Keratinocyte (primary cell): ENCODE results near the gene MREG.

Experiments used
- EZH2 ChIP-seq: IDR thresholded peaks from one replicate; pipeline ENCODE4 v1.6.1; 2012; ENCODE audit warnings: inconsistent platforms, mild to moderate bottlenecking, low read length, moderate library complexity
- TF ChIP-seq, protein P1 (sequence below), 3 experiments: IDR thresholded peaks in 1 of 3; conservative IDR thresholded peaks in 1 of 3; optimal IDR thresholded peaks in 1 of 3; 2 replicates in 2 of 3; 3 replicates in 1 of 3; pipeline versions ENCODE3 to v1.5.1; 2011; ENCODE audit warnings: low read length in 3 of 3, mild to moderate bottlenecking in 3 of 3, moderate library complexity in 2 of 3, control low read depth in 1 of 3, inconsistent platforms in 1 of 3; ENCODE audit not compliant: insufficient read depth in 2 of 3; ENCODE audit errors: extremely low read depth in 1 of 3

DNA sequence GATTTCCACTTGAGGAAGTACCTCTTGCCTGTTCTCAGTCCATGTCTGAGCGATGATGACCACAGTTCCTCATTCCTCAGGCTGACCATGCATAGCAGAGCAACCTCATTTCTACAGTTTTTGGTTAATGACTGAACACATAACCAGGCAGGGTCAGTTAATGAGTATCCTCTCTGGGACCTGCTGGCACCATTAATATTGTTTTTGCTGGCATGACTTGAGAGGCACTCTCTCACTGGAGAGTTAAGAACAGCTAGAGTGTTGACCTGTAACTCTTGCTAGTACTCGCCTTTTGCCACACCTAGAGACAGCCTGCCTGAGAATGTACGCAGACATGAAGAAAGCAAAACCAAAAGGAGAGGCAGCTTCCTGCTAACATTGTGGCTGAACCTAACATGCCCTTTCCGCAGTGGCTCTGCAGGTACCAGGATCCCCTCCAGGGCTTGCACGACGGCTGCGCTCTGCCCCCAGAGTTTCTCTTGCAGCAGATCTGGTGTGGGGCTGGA, 44.4 kb upstream of the MREG start:
- TF ChIP-seq, protein P1, sequence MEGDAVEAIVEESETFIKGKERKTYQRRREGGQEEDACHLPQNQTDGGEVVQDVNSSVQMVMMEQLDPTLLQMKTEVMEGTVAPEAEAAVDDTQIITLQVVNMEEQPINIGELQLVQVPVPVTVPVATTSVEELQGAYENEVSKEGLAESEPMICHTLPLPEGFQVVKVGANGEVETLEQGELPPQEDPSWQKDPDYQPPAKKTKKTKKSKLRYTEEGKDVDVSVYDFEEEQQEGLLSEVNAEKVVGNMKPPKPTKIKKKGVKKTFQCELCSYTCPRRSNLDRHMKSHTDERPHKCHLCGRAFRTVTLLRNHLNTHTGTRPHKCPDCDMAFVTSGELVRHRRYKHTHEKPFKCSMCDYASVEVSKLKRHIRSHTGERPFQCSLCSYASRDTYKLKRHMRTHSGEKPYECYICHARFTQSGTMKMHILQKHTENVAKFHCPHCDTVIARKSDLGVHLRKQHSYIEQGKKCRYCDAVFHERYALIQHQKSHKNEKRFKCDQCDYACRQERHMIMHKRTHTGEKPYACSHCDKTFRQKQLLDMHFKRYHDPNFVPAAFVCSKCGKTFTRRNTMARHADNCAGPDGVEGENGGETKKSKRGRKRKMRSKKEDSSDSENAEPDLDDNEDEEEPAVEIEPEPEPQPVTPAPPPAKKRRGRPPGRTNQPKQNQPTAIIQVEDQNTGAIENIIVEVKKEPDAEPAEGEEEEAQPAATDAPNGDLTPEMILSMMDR (optimal IDR thresholded peaks at IDR 0.05 in 1 of 3, IDR thresholded peaks at IDR 0.05 in 1 of 3, conservative IDR thresholded peaks at IDR 0.05 in 1 of 3; ENCODE audit: extremely low read depth in 1 of 3, insufficient read depth in 2 of 3, low read length in 3 of 3) = no peak
- no peak for TF ChIP-seq EZH2
